GM21367 (cell line): ENCODE results near the gene SP2.
"Not testable (repeated sequence)": the region's sequence is repeated elsewhere in the genome, so short reads cannot be mapped to it uniquely, and the experiment has no call there.

ENCODE experiments used
- ATAC-seq: cut with Tn5 transposase; IDR thresholded peaks from one replicate; pipeline ENCODE4 v1.9.1; 2021; ENCODE audit not compliant: unreplicated experiment

SP2 gene

DNA sequence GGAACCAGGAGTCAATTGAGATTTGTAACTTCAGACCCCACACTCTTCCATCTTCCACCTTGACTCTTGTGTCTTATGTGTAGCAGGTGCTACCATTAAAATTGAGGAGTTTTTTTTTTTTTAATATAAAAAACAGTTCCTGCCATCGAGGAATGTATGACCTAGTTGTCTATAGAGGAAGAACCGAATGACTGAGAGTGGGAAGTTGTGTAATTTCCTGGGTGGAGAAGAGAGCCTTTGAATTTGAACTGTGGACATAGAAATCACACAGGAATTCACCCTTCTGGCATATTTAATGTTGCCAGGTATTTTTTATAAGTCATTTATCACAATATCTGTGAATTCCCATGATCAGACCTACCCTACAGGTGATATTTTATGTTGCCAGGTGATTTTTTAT is 22.0 kb downstream of the SP2 start:
- no peak for ATAC-seq

- ATAC-seq = no peak
These were observed 23.0 kb downstream of the SP2 start for GRCh38 chr17:47918991-47919390.

GRCh38 chr17:47919889-47920288 is 23.9 kb downstream of the SP2 start:
- ATAC-seq = not testable (repeated sequence)

DNA sequence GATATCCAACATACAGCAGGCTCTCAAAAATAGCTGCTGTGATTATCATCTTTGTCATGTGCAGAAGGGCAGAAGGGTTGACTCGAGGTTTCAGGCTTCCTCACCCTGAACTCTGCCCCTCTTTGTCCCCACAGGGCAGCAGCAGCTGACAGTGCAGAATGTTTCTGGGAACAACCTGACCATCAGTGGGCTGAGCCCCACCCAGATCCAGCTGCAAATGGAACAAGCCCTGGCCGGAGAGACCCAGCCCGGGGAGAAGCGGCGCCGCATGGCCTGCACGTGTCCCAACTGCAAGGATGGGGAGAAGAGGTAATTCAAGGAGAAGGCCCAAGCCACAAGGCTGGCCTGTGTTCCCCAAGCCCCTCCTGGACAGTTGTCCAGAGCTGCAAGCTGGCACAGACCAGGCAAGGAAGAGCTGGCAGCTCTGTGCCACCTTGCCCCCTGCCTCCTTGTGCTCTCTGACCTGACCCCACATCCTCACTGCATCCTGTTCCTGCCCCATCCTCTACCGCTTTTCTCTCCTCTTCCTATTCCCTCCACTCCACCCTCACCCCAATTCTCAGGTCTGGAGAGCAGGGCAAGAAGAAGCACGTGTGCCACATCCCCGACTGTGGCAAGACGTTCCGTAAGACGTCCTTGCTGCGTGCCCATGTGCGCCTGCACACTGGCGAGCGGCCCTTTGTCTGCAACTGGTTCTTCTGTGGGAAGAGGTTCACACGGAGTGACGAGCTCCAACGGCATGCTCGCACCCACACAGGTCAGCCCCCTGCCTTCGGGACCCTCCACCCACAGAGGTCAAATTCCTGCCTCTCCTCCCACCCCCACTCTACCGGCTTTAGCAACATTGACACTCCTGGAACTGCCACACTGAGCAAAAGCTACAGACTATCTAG is 29.0 kb downstream of the SP2 start:
- no peak for ATAC-seq

- no peak for ATAC-seq
These were observed 29.6 kb downstream of the SP2 start for GRCh38 chr17:47925678-47925988.

DNA sequence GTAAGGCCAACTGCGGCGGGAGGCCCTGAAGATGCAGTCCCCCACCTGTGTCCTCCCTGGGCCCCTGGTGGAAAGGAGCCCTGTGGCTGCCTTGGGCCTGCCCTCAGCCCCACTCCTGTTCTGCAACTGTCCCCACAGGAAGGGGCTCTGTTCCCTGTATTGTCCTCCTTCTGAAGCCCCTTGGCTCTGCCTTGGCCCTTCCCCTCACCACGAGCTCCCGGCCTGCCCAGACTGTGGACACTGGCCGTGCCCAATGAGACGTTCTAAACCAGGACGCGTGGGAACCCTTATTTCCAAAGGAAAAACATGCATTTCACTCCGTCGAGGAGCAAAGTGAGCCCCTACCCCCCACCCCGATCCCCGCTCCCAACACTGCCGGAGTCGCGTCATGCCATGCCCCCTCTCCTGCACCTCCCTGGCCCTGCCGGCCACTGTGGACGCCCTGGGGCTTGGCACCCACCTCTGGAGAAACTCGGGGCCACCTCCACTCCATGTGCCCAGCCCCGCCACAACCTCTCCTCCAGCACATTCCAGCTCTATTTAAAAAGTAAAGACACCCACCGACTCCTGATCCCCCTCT is 31.9 kb downstream of the SP2 start:
- no peak for ATAC-seq

DNA sequence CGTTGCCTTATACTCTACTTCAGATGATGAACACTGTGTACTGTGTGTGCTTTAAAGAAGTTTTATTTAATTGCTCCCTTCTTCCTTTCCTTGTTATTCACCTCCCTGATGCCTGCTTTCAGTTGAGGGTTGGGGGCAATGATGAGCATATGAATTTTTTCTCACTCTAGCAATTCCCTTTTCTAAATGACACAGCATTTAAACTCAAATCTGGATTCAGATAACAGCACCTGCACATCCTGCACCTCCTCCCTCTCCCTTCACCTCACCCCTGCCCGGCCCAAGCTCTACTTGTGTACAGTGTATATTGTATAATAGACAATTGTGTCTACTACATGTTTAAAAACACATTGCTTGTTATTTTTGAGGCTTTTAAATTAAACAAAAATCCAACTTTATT is 32.4 kb downstream of the SP2 start:
- no peak for ATAC-seq

DNA sequence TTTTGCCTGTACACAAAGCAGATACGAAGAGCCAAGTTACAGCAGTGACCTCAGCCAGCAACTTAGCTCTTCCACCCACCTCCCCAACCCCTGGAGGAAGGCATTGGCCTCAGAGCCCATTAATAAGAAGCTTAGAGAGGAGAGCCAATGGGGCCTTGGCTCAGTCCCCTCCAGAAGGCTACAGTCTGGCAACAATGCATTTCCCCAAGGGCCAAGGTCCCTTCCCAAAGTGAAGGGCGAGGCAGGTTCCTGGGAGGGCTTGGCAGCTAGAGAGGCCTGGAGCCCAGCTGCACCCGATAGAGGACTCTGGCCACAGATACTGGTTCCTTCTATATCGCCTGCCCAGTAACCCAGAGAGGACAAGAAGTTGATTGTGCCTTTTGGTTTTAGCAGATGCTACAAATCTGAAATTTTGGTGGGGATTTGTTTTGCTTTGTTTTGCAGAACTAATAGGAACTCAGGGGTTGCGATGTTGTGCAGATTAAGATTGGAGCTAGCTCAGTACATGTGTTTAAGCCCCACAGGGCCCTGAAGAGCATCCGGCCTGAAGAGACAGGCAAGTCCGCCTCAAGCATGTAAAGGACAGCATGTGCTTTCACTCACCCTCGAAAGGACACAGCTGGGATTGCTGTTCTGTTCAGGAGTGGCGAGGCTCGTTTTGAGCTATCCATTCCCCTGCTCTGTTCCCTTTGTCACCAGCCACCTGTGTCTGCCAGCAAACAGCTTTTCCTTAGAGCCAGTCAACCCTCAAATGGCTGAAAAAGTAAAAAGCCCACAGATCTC is 33.4 kb downstream of the SP2 start:
- ATAC-seq = no peak

GRCh38 chr17:47931848-47932247 is 35.8 kb downstream of the SP2 start:
- ATAC-seq = no peak

DNA sequence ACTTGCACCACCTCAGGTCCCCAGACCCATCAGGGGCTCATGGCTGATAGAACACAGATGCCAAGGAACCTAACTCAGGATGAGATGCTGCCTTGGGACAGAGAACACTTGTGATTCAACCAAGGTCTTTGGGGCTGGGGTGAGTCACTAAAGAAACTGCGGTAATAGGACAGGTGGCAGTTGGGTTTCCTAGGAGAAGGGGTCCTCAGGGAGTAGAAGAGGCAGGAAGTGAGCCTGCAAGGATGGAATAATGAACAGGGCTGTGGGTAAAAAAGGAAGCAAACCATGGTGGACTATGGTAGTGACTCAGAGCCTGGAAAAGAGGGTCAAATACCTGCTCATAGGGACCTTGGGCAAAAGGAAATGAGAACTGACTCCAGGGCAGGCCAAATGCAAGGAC is 38.8 kb downstream of the SP2 start:
- no peak for ATAC-seq

DNA sequence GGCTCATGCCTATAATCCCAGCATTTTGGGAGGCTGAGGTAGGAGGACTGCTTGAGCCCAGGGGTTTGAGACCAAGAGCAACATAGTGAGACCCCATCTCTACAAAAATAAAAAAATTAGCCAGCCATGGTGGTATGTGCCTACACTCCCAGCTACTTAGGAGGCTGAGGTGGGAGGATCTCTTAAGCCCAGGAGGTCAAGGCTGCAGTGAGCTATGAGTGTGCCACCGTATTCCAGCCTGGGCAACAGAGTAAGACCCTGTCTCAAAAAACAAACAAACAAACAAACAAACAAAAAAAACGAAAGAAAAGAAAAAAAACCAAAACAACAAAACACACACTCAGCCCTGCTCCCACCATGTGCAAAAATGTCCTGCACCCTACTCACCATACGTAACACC is 39.4 kb downstream of the SP2 start:
- ATAC-seq = not testable (repeated sequence)

DNA sequence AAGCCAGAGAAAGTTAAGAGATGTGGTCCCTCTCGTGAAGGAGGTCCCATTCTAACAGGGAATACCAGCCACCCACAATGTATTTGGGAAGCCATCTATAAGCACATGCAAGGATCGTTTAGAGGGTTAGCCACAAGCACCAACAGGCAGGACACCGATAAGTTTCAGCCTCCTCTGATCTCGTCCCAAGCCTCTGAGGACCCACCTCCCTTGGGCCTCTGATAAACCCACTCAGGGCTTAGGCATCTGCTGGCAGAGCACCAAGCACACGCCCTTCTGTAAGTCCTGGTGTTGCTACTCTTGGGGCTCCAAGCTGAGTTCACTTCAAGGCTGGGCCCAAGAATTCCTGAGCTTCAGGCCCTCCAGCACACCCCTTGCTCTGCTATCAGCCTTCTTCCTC is 39.9 kb downstream of the SP2 start:
- ATAC-seq = no peak

DNA sequence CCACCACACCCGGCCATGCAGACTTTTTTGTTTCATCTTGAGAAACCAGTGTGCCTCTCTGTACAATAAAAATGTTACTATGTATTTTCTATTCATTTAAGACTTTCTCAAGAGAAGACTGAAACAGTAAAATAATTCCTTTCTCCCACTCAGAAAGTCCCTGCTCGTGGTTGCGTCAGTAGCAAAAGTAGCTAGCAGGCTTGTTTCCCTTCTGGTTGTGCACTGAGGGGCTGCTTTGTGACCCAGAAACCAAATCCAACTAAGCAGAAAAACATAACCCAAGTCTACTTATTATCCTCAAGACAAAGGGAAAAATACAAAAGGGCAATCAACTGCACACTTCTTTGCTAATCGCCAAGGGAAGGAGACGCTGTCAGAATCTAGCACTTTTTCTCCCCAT is 41.9 kb downstream of the SP2 start:
- ATAC-seq = no peak

DNA sequence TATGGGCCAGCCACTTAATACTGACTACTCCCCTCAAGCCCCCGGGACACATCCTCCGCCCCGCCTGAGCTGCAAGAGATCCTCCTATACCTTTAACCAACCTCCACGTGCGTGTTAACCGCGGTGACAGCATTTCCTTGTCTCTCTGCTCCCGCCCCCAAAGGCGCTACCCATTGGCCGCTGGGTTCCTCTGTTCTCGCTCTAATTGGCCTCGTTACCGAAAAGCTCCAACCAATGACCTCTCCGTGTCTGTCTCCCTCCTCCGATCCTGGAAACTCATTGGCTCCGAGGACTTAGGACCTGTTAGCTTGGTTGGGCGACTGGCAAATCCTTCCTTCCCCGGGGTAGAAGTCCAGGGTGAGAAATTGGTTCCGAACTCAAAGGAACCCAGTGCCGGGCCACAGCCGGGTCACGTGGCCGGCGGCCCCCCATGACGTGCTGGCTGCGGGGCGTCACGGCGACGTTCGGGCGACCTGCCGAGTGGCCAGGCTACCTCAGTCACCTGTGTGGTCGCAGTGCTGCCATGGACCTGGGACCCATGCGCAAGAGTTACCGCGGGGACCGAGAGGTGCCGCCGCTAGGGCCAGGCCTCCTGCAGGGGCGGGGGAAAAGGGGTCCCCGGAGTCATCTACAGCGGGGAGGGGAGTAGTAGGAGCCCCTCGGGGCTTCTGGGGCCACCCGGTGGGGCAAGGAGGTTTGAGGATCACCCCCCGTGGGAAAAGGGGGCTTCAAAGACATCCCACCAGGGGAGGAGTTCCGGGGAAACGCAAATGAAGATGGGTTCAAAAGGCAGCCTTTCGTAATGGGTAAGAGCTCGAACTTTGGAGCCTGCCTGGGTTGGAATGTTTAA is 45.4 kb downstream of the SP2 start, which contains the start of gene PNPO:
Gene PNPO (plus strand): TSS at position 326 of the 850 bp plus-strand sequence. CDS start 105 bp downstream, at position 431.
- ATAC-seq = peak; percentile 76

DNA sequence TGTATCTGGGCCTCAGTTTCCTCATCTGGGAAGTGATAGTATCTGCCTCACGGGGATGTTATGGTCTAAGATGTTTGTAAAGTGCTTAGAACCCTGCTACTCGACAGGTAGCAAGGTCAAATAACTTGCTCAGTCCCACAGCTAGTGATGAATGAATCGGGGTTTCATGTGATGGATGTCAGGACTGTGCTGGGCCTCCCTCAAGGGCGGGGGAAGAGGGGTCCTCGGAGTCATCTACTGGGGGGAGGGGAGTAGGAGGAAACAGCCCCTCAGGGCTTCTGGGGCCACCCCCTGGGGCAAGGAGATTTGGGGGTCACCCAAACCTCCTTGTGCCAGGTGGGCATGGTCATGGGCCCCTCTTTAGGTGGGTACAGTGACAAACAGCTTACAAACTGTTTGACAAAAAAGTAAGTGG is 46.1 kb downstream of the SP2 start:
- ATAC-seq = no peak

GRCh38 chr17:47942568-47942967 is 46.5 kb downstream of the SP2 start:
- ATAC-seq = no peak

GRCh38 chr17:47945080-47945479 is 49.0 kb downstream of the SP2 start:
- no peak for ATAC-seq

DNA sequence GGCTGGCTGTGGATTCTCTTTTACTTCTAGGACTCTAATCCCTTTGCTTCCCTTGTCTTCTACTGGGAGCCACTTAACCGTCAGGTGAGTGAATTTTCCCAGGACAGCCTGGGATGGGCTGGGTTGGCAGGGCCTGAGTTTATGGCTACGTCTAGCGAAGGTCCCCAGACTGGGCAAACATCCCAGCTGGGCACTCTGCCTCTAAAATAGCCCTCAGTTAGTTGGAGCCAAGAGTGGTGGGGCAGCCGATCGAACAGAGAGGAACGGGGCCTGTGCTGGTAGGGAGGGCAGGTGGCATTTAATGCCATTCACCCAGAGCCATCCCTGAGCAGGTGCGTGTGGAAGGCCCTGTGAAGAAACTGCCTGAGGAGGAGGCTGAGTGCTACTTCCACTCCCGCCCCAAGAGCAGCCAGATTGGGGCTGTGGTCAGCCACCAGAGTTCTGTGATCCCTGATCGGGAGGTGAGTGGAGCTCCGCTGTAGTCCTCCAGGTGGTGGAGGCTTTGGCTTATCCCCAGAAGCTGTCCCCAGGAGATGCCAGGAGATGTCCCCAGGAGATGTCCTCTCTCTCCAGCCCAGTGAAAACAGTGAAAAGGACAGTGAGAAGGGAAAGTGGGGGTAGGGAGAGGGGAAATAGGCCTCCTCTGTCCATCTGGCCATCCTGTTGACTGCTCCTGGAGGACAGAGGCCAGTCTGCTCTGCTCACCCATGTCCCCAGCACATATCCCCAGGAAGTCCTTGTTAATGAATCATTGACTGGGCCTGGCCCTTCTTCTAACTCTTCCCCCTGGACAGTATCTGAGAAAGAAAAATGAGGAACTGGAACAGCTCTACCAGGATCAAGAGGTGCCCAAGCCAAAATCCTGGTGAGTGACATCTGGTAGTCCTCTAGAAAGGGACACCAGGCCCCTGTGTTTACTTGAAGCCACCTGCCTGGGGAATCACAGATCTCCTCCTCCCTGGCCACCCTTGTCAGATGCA is 49.8 kb downstream of the SP2 start:
- ATAC-seq = no peak

- no peak for ATAC-seq
These were observed 50.5 kb downstream of the SP2 start for GRCh38 chr17:47946516-47946915.

- no peak for ATAC-seq
These were observed 50.9 kb downstream of the SP2 start for GRCh38 chr17:47946929-47947397.
